Activated naive CD4-positive, alpha-beta T cell treated with anti-CD3 and anti-CD28 coated beads, Interleukin-2, amount 50 U/mL, for 24 hours (primary cell): Measurements from ENCODE around the gene UBXN7.
A peak's percentile ranks its signal among the peaks of the same experiment; 100 is the strongest.
"Not testable (repeated sequence)": the region's sequence is repeated elsewhere in the genome, so short reads cannot be mapped to it uniquely, and the experiment has no call there.

ENCODE experiments used
- H3K27ac Mint-ChIP-seq: one replicate; pipeline ENCODE4 v1.8.0; 2021; ENCODE audit warnings: mild to moderate bottlenecking, mixed read lengths
- H3K27me3 Mint-ChIP-seq: one replicate; pipeline ENCODE4 v1.8.0; 2021; ENCODE audit warnings: mixed read lengths
- H3K36me3 Mint-ChIP-seq: one replicate; pipeline ENCODE4 v1.8.0; 2021; ENCODE audit warnings: mixed read lengths
- H3K4me1 Mint-ChIP-seq: one replicate; pipeline ENCODE4 v1.8.0; 2021; ENCODE audit warnings: mixed read lengths
- H3K4me3 Mint-ChIP-seq: one replicate; pipeline ENCODE4 v1.8.0; 2021; ENCODE audit warnings: mild to moderate bottlenecking, mixed read lengths
- H3K9me3 Mint-ChIP-seq: one replicate; pipeline ENCODE4 v1.8.0; 2021; ENCODE audit warnings: mixed read lengths

UBXN7 gene

GRCh38 chr3:196432137-196432879 is at the start of gene UBXN7:
TSS of gene UBXN7 (minus strand) at chr3:196432427. CDS start at chr3:196432399, 28 bp downstream.
- Mint-ChIP-seq H3K4me1 (peaks cover 33% of the 10 kb centered on the region), H3K27me3 (no peaks in the 10 kb centered on the region), H3K4me3 (peak within 1 kb of the TSS; percentile 86), H3K36me3 (no peaks in the 10 kb centered on the region), H3K27ac (peak within 1 kb of the TSS; percentile 96), H3K9me3 (no peaks in the 10 kb centered on the region)

- Mint-ChIP-seq H3K4me3 (no peak overlapping the region), H3K9me3 (no peaks in the 10 kb centered on the region), H3K36me3 (peaks cover 13% of the 10 kb centered on the region), H3K4me1 (no peaks in the 10 kb centered on the region), H3K27me3 (no peaks in the 10 kb centered on the region), H3K27ac (no peak overlapping the region)
These were observed 45.5 kb upstream of the UBXN7 start for GRCh38 chr3:196477678-196478077.

- peaks cover 16% of the 10 kb centered on the region for H3K36me3 Mint-ChIP-seq
- no peaks in the 10 kb centered on the region for H3K27me3 Mint-ChIP-seq
- no peak overlapping the region for H3K4me3 Mint-ChIP-seq
- peak overlapping the region; percentile 25 for H3K27ac Mint-ChIP-seq
- H3K4me1 Mint-ChIP-seq: no peaks in the 10 kb centered on the region
- no peaks in the 10 kb centered on the region for H3K9me3 Mint-ChIP-seq
These were observed 40.1 kb upstream of the UBXN7 start for GRCh38 chr3:196472286-196472685.

- Mint-ChIP-seq H3K4me3 (no peak overlapping the region), H3K36me3 (peaks cover 14% of the 10 kb centered on the region), H3K27ac (no peak overlapping the region)
These were observed 39.3 kb upstream of the UBXN7 start for GRCh38 chr3:196471551-196471950.

GRCh38 chr3:196470182-196470581 is 38.0 kb upstream of the UBXN7 start:
- not testable (repeated sequence) for H3K9me3 Mint-ChIP-seq, H3K27me3 Mint-ChIP-seq, H3K4me1 Mint-ChIP-seq, H3K4me3 Mint-ChIP-seq, H3K27ac Mint-ChIP-seq
- H3K36me3 Mint-ChIP-seq: peaks cover 14% of the 10 kb centered on the region

More at GRCh38 chr3:196471551-196471950, 39.3 kb upstream of the UBXN7 start:
- Mint-ChIP-seq H3K27me3 (no peaks in the 10 kb centered on the region), H3K4me1 (no peaks in the 10 kb centered on the region), H3K9me3 (no peaks in the 10 kb centered on the region)

GRCh38 chr3:196463804-196464203 is 31.6 kb upstream of the UBXN7 start:
- Mint-ChIP-seq H3K27ac (no peak overlapping the region), H3K4me3 (no peak overlapping the region), H3K9me3 (no peaks in the 10 kb centered on the region), H3K27me3 (no peaks in the 10 kb centered on the region), H3K36me3 (peaks cover 6% of the 10 kb centered on the region), H3K4me1 (no peaks in the 10 kb centered on the region)

GRCh38 chr3:196463478-196463756 is 31.2 kb upstream of the UBXN7 start:
- no peaks in the 10 kb centered on the region for H3K9me3 Mint-ChIP-seq
- no peaks in the 10 kb centered on the region for H3K4me1 Mint-ChIP-seq

GRCh38 chr3:196462680-196463477 is 30.7 kb upstream of the UBXN7 start:
- H3K36me3 Mint-ChIP-seq, H3K27ac Mint-ChIP-seq, H3K9me3 Mint-ChIP-seq, H3K4me1 Mint-ChIP-seq, H3K27me3 Mint-ChIP-seq, H3K4me3 Mint-ChIP-seq: not testable (repeated sequence)

More at GRCh38 chr3:196463478-196463756, 31.2 kb upstream of the UBXN7 start:
- H3K27ac Mint-ChIP-seq: no peak overlapping the region
- no peak overlapping the region for H3K4me3 Mint-ChIP-seq
- no peaks in the 10 kb centered on the region for H3K27me3 Mint-ChIP-seq
- H3K36me3 Mint-ChIP-seq: peaks cover 6% of the 10 kb centered on the region

- H3K9me3 Mint-ChIP-seq: no peaks in the 10 kb centered on the region
- no peaks in the 10 kb centered on the region for H3K36me3 Mint-ChIP-seq
- no peaks in the 10 kb centered on the region for H3K27me3 Mint-ChIP-seq
- no peak overlapping the region for H3K27ac Mint-ChIP-seq
- H3K4me3 Mint-ChIP-seq: no peak overlapping the region
- H3K4me1 Mint-ChIP-seq: peaks cover 9% of the 10 kb centered on the region
These were observed 25.8 kb upstream of the UBXN7 start for GRCh38 chr3:196458063-196458462.

GRCh38 chr3:196457470-196457869 is 25.2 kb upstream of the UBXN7 start:
- H3K9me3 Mint-ChIP-seq, H3K4me3 Mint-ChIP-seq, H3K27me3 Mint-ChIP-seq, H3K36me3 Mint-ChIP-seq, H3K4me1 Mint-ChIP-seq, H3K27ac Mint-ChIP-seq: not testable (repeated sequence)

GRCh38 chr3:196454935-196455334 is 22.7 kb upstream of the UBXN7 start:
- H3K4me3 Mint-ChIP-seq: no peak overlapping the region
- no peaks in the 10 kb centered on the region for H3K36me3 Mint-ChIP-seq
- no peaks in the 10 kb centered on the region for H3K9me3 Mint-ChIP-seq
- H3K27ac Mint-ChIP-seq: no peak overlapping the region
- H3K4me1 Mint-ChIP-seq: peaks cover 9% of the 10 kb centered on the region
- no peaks in the 10 kb centered on the region for H3K27me3 Mint-ChIP-seq

- H3K36me3 Mint-ChIP-seq, H3K4me1 Mint-ChIP-seq, H3K9me3 Mint-ChIP-seq, H3K27me3 Mint-ChIP-seq, H3K4me3 Mint-ChIP-seq, H3K27ac Mint-ChIP-seq: not testable (repeated sequence)
These were observed 13.2 kb upstream of the UBXN7 start for GRCh38 chr3:196445391-196445790.

GRCh38 chr3:196444500-196444894 is 12.3 kb upstream of the UBXN7 start:
- H3K36me3 Mint-ChIP-seq: no peaks in the 10 kb centered on the region
- H3K4me1 Mint-ChIP-seq: no peaks in the 10 kb centered on the region
- no peak overlapping the region for H3K4me3 Mint-ChIP-seq
- no peaks in the 10 kb centered on the region for H3K9me3 Mint-ChIP-seq
- no peaks in the 10 kb centered on the region for H3K27me3 Mint-ChIP-seq
- no peak overlapping the region for H3K27ac Mint-ChIP-seq

GRCh38 chr3:196440696-196441095 is 8.5 kb upstream of the UBXN7 start:
- Mint-ChIP-seq H3K4me3 (no peak overlapping the region), H3K9me3 (no peaks in the 10 kb centered on the region), H3K36me3 (no peaks in the 10 kb centered on the region), H3K4me1 (no peaks in the 10 kb centered on the region), H3K27me3 (no peaks in the 10 kb centered on the region), H3K27ac (no peak overlapping the region)

- Mint-ChIP-seq H3K4me1 (no peaks in the 10 kb centered on the region), H3K27ac (no peak overlapping the region), H3K36me3 (no peaks in the 10 kb centered on the region), H3K9me3 (no peaks in the 10 kb centered on the region), H3K27me3 (no peaks in the 10 kb centered on the region), H3K4me3 (no peak overlapping the region)
These were observed 7.9 kb upstream of the UBXN7 start for GRCh38 chr3:196440041-196440537.
